ENCODE measurements around the gene PCNA. TPM values are rescaled to one million over a fixed set of nuclear protein-coding genes. Genes with fewer than 3 reads are reported as not detected.

Gene PCNA
- total RNA-seq, 1 donor from 2014 or later: 180 TPM

- H3K9me3 Mint-ChIP-seq: no peaks in the 10 kb centered on the region
- TF ChIP-seq CTCF (conservative IDR thresholded peaks at IDR 0.05): no peak
- peaks cover 14% of the 10 kb centered on the region for H3K36me3 Mint-ChIP-seq
- peak overlapping the region; percentile 83 for H3K27ac Mint-ChIP-seq
- no peaks in the 10 kb centered on the region for H3K27me3 Mint-ChIP-seq
- peak overlapping the region; percentile 96 for H3K4me3 Mint-ChIP-seq
- peaks cover 29% of the 10 kb centered on the region for H3K4me1 Mint-ChIP-seq (ENCODE audit: unreplicated experiment)
- DNase-seq (ENCODE audit: extremely low spot score, unreplicated experiment): no peak
Observed at GRCh38 chr20:5119143-5119434, 669 bp downstream of the PCNA start.

- Mint-ChIP-seq H3K27ac (peak overlapping the region; percentile 83), H3K9me3 (no peaks in the 10 kb centered on the region), H3K36me3 (peaks cover 14% of the 10 kb centered on the region), H3K27me3 (no peaks in the 10 kb centered on the region), H3K4me1 (ENCODE audit: unreplicated experiment) (peaks cover 33% of the 10 kb centered on the region), H3K4me3 (peak overlapping the region; percentile 96)
- no peak for TF ChIP-seq CTCF (conservative IDR thresholded peaks at IDR 0.05)
- no peak for DNase-seq (ENCODE audit: extremely low spot score, unreplicated experiment)
Observed at GRCh38 chr20:5118220-5119142, 1.3 kb downstream of the PCNA start.

- Mint-ChIP-seq H3K27ac (no peak overlapping the region), H3K27me3 (no peaks in the 10 kb centered on the region)
Observed at GRCh38 chr20:5116875-5117274, 2.9 kb downstream of the PCNA start.

GRCh38 chr20:5114403-5114802 is 5.4 kb downstream of the PCNA start:
- Mint-ChIP-seq H3K9me3 (no peaks in the 10 kb centered on the region), H3K36me3 (peaks cover 14% of the 10 kb centered on the region), H3K27me3 (no peaks in the 10 kb centered on the region), H3K4me1 (ENCODE audit: unreplicated experiment) (peaks cover 21% of the 10 kb centered on the region), H3K27ac (peak overlapping the region; percentile 55), H3K4me3 (peak overlapping the region; percentile 43)
- no peak for DNase-seq (ENCODE audit: extremely low spot score, unreplicated experiment)
- no peak for TF ChIP-seq CTCF (conservative IDR thresholded peaks at IDR 0.05)

More at GRCh38 chr20:5116875-5117274, 2.9 kb downstream of the PCNA start:
- Mint-ChIP-seq H3K4me1 (ENCODE audit: unreplicated experiment) (peaks cover 36% of the 10 kb centered on the region), H3K4me3 (no peak overlapping the region), H3K36me3 (peaks cover 14% of the 10 kb centered on the region), H3K9me3 (no peaks in the 10 kb centered on the region)
- DNase-seq (ENCODE audit: extremely low spot score, unreplicated experiment): no peak
- no peak for TF ChIP-seq CTCF (conservative IDR thresholded peaks at IDR 0.05)

- Mint-ChIP-seq H3K4me1 (ENCODE audit: unreplicated experiment) (peaks cover 21% of the 10 kb centered on the region), H3K9me3 (no peaks in the 10 kb centered on the region), H3K36me3 (peaks cover 14% of the 10 kb centered on the region), H3K27ac (peak overlapping the region; percentile 89), H3K4me3 (peak overlapping the region; percentile 92), H3K27me3 (no peaks in the 10 kb centered on the region)
- no peak for DNase-seq (ENCODE audit: extremely low spot score, unreplicated experiment)
- TF ChIP-seq CTCF (conservative IDR thresholded peaks at IDR 0.05): no peak
Observed at GRCh38 chr20:5113615-5113986, 6.2 kb downstream of the PCNA start.
